ENCODE measurements around the gene GGTA1.
"Not testable (repeated sequence)": the region's sequence is repeated elsewhere in the genome, so short reads cannot be mapped to it uniquely, and the experiment has no call there.

The GGTA1 gene

DNA sequence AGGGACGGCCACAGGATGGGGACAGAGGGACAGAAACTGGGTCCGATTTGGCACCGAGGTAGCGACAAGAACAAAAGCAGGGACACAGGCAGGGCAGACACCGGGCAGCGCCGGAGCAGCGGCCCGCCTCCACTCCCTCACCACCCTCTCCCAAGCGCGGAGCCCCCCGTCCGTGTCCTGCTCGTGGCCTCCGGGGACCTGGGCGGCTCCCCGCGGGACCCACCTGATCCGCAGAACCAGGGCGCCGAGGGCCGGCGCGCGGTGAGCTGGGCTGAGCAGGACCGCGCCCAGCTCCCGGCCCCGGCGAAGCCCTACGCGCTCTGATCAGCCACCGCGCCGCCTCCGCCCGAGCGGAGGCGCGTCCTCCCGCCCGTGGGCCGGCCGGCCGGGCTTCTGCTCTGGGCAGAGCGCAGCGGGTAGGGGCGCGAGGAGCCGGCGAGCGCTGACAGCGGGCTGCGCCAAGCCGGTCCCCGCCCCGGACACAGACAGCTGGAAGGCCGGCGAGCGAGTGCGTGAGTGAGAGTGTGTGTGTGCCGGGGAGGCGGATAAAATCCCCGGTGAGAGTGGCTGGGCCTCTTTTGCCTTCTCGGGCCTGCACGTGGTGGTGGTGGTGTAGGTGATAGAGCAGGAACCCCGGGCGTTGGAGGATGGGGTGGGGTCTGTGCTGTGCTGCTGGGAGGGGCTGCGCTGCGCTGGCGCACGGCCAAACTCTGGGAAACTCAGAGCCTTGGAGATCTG is at the start of gene GGTA1:
Gene GGTA1, minus strand, starts transcription at position 418 of the 738 bp plus-strand sequence. CDS start 31,922 bp downstream, outside the sequence.
- no peak for DNase-seq

DNA sequence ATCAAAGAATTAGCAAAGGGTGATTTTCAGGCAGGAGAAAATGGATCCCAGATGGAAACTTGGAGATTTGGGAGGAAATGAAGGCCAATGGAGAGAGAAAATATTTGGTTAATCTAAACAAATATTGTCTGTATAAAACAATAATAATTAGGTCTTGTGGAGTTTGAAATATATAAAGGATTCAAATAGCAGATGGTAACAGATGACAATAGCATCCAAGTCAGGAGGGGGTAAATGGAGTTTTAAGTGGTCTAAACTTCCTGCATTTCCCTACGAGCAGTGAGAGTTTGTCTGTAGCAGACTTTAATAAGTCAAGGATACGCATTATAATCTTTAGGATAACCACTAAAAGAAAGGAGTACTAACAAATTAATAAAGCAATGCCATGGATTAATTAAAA is 49.0 kb upstream of the GGTA1 start:
- DNase-seq, result no peak

DNA sequence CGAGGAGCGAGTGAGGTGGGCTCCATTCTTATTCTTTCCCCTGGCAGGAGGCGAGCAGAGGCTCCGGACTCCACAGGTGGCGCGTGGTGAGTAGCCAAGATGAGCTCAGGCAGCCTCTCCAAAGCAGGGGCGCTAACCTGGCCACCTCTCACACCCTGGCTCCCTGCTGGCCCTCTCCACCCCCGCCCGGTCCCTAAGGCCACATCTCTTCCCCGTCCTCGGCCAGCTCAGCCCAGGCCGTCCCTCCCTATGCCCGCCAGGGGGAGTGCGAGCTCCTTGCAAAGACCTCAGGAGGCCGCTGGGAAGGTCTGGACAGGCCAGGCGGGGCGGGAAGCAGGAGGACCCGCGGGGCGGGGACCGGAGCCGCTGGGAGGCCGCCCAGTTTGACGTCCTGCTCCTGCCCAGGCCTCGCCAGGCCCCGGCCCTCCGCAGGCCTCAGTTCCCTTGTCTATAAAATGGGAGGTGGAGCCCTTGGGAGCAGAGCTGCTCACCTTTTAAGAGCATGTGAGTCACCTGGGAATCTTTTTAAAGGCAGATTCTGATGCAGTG is 46.3 kb upstream of the GGTA1 start:
- DNase-seq, result peak; percentile 83

DNA sequence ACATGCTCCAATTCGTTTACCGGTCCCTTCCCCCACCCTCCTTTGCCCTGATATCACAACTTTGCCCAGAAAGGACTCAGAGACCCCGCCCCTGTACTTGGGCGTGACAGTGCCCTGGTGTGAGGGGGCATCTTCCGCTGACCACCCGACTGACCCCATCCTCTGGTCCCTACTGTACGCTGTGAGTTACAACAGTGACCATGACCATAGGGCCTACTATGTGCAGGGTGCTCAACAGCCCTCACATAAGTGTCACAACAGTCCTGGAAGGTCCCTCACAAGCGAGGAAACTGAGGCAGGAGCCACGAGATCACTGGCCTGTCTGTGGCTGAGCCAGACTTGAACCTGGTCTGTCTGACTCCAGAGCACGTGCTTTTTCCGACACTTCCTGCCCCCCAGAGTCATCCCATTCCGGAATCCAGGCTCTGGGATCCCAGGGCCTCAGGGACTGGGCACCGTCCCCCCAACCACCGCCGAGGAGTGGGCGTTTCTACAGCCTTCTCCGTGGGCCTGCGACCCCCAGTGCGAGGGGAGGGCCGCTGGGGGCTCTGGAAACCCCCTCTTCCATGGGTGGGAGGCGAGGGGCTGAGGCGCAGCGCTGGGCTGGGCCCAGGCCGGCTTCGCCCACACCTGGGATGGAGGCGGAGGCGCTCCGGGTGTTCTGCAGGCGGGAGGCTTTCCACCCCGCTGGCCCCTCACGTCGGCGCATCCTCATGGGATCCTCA is 45.7 kb upstream of the GGTA1 start:
- DNase-seq, result no peak

DNA sequence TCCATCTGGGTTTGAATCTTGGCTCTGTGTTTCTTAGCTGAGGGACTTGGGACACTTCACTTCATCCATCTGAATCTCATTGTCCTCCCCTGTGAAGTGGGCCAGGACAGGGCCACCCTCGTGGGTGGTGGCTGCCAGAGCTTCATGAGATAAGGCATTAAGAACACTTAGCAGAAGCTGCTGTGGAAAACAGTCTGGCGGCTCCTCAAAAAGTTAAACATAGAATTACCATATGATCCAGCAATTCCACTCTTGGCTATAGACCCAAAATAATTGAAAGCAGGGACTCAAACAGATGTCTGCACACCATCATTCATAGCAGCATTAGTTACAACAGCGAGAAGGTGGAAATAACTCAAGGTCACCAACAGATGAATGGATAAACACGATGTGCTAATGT is 42.4 kb upstream of the GGTA1 start:
- no peak for DNase-seq

DNA sequence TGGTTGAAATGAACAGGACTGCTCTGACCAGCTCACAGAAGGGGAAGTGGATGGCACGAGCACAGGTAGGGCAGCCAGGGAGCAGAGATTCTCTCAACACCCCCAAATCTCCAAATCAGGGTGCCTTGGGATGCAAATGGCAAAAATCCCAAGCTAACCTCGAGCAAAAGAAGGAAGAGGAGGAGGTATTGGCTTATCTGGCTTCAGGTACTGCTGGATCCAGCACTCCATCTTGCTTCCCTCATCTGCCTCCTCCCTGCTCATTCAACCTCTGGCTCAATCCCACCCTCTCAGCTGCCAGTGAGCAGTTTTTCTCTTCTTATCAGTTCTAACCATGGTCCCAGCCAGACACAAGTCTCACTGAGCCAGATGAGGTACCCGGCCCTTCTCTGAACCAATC is 41.6 kb upstream of the GGTA1 start:
- no peak for DNase-seq

DNA sequence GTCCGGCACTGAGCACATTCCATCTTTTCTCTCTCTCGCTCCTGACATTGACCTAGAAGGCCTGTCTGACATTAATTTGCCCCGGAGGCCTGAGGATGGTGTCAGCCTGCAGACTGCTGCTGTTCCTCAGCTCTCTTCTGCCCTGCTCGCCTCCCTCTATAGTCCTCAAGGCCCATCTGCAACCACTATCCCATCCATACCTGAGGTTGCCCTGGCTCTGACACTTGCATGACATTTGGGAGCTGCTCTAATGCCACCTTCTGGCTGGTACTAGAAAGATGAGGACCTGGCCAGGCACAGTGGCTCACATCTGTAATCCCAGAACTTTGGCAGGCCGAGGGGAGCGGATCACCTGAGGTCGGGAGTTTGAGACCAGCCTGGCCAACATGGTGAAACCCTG is 38.6 kb upstream of the GGTA1 start:
- DNase-seq, result no peak

DNA sequence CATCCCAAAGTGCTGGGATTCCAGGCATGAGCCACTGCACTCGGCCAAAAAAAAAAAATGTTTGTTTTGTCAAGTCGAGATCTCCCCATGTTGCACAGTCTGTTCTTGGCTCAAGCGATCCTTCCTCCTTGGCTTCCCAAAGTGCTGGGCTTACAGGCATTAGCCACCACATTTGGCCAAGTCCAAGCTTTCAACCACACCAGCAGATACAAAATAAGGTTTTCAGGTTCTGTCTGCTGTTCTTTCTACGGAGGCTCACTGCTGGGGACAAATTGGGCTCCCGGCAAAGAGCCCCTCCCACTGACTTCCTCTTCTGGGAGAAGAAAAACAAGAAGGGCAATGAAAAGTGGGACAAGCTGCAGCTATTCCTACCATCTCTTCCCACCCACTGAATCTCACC is 37.6 kb upstream of the GGTA1 start:
- no peak for DNase-seq

DNA sequence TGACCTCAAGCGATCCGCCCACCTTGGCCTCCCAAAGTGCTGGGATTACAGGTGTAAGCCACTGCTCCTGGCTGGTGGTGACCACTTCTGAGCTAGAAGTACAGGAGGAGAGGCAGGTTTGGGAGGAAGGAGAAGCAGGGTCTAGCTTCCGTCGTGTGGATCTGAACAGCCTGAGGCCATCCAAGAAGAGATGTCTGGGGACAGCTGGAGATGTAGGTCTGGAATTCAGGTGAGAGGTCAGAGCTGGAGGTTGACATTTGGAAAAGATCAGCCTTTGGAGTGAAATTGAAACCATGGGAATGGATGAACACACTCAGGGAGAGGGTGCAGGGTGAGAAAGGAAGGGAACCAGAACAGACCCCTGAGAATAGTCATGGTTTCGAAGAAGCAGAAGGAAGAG is 33.2 kb upstream of the GGTA1 start:
- DNase-seq, result no peak

DNA sequence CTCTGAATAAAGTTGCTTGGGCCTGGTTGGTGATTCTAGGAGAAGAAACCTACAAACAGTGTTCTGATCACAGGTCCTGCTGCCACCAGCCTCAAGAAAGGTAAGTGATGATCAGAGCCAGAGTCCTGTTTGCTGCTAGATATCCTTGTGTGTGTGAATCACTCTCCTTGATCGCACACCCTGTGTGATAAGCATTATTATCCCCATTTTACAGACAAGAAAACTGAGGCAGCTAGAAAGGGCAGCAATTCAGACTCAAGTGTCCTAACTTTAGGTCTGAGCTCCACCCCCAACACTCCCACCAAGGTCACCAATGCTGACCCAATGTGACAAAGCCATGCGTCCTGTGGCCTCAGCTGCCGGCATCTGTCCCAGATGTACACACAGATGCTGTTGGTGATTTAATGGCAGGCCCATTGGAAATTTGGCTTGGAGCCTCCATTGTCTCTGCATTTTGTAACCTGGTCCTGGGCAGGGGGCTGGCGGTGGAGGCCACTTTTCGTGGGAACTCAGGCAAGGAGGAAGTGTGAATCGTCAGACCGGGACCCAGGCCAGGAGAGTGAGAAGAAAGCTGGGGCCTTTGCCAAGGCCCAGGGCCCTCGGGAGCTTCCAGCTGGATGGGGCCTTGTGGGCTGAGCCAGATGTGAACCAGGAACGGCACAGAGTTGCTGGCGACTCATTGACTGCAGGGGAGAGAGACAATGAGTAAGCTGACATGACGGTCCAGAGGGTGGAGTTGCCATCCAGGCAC is 29.8 kb upstream of the GGTA1 start:
- DNase-seq, result no peak

DNA sequence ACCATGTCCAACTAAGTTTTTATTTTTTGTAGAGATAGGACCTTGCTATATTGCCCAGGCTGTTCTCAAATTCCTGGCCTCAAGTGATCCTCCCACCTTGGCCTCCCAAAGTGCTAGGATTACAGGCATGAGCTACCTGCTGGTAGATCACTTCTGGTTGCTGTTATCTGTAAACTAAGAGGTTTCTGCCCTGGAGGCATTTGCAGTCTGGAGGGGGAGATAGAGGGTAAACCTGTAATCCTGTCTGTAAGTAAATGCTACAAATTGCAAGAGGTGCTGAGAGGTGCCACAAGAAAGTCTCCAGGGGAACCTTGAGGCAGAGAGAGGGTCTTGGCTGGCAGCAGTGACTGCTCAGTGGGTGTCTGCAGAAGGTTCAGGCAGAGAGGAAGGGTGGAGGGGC is 29.0 kb upstream of the GGTA1 start:
- no peak for DNase-seq

DNA sequence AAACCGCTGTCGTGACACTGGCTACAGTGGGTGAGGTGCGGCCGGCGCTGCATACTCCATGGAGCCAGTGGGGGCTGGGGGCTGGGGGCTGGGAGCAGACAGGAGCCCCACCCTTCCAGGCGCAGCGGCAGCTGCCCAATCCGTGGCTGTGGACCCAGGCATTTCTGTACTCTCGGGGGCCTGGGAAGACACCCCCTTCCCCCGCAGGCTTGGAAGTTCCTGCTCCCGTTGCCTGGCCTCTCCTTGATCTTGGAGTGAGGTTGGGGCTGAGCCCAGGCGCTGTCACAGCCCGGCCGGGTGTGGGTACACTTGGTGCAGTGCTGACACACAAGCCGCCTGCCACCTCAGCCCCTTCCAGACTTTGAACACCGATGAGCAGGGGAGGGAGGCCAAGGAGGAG is 27.7 kb upstream of the GGTA1 start:
- DNase-seq, result no peak

DNA sequence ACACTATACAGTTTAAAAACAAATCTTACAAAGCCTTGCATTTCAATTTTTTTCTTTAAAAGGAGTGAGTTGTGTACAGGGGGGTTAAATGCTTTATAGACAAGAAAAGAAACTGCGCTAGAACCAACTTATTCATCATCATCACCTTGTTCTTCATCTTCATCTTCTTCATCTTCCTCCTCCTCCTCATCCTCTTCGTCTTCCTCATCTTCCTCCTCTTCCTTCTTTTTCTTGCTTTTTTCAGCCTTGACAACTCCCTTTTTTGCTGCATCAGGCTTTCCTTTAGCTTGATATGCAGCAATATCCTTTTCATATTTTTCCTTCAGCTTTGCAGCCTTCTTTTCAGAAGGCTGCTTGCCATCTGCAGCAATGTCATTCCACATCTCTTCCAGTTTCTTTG is 20.0 kb upstream of the GGTA1 start:
- not testable (repeated sequence) for DNase-seq

DNA sequence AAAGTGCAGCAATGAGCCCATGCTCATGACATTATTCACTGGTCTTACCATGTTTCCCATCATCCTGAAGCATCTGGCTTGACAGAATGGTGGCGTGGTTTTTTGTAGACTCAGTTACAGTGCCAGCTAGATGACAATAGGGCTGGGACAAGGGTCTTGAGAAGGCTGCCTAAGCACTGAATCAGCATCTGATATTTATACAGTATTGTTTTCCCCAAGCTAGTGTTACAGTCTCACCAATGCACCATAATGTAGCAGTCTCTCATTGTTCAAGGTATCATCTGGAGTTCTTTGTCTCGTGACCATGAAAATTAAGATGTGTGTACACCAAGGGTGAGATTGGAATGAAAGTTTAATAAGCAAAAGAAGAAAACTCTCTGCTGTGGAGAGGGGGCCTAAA is 19.0 kb upstream of the GGTA1 start:
- no peak for DNase-seq

DNA sequence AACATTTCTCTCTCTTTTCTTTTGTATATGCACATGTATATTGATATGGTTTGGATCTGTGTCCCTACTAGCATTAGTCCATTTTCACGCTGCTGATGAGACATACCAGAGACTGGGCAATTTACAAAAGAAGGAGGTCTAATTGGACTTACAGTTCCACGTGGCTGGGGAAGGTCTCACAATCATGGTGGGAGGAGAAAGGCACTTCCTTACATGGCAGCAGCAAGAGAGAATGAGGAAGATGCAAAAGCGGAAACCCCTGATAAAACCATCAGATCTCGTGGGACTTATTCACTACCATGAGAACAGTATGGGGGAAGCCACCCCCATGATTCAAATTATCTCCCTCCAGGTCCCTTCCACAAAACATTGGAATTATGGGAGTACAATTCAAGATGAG is 13.5 kb upstream of the GGTA1 start:
- DNase-seq, result not testable (repeated sequence)

DNA sequence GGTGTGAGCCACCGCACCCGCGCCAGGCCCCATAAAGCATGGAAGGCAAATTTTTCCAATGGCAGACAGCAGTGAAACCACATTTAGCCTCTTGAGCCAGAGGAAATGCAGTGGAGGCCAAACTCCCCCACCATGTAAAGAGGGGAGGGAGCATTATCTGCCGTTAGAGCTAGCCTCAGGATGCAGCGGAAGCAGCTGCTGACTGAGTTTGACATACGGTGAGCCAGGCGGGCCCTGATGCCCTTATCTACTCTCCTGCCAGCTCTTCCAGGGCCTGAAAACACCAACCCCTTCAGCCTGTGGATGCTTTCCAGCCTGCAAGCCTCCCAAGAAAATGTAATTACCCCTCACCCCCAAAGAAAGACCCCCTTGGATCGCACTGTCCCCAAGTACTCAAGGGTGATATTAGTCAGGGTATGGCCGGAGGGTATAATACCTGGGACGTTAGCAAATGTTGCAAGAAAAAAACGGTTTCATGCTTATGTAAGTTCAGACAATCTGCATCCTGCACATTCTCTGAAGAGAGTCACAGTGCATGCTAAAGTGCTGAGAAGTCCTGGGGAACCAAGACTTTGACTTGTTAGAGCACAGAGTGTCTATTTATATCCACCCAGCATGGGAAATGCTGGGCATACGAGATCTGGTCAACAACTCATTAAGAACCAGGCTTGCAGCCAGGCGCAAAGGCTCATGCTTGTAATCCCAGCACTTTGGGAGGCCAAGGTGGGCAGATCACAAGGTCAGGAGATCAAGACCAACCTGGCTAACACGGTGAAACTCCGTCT is 11.3 kb upstream of the GGTA1 start:
- no peak for DNase-seq

DNA sequence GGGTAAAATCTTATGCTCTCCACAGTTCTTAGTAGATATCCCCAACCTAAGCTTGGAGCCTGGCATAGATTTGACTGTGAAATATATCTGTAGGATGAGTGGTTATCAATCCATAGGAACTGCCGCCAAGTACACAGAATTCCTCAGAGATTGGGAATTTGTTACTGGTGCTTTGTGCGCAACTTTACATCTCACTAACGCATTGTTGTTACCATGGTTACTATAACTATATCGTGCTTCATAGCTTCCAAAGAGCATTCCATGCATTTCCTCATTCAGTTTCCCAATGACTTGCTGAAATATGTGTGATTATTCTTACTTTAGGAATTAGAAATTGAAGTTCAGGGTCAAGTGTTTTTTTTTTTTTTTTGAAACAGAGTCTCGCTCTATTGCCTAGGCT is 9.5 kb upstream of the GGTA1 start:
- no peak for DNase-seq

DNA sequence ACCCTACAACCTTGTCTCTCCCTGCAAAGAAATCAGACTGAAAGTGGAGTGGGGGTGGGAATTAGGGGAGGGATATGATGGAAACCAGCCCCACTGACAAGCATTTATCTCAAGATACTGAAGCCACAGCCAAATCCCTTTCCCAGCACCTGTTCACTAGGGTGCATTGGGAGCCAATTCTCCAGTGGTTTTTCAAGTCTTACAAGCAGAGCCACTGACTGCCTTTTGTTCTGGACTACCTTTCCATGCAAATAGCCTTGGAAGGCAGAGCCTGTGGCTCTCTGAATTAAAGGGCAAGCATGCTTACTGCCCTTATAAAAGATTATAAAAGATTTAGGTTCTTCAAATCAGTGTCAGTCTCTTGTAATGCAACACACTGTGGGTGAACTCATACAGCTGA is 8.8 kb upstream of the GGTA1 start:
- DNase-seq, result no peak

DNA sequence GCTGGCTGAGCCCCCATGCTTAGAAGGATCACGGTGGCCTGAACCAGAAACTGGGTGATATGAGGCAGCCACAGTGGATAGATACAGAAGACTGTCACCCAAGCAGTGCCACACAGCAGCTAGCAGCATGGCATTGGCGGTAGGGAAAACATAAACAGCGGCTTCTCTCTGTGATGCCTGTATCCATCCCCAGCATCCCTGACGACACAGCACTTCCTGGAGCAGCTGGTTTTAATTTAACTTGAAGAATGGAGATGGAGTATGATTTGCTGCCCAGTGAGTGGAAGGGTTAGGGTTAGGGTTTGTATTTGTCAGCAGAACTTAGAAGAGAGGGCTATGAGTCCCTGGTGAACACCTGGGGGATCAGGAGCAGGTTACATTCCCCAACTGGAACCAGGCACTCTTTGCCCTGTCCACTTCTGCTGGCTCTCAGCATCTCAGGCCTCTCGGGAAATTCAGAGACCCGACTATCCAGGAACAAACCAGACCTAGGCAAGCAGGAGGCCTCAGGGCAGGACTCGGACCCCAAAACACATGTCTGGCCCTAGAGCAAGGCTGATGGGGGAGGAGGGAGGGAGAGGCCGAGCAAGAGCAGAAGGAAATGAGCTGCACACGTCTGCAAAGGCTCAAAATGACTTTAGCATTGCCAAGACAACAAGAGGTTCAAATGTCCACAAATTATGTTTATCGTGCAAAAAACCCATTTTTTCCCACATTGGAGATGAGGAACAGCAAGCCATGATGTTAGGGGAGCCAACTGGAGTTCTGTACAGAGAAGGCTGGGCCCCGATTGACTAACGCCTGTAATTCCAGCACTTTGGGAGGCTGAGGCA is 6.5 kb upstream of the GGTA1 start:
- DNase-seq, result no peak

DNA sequence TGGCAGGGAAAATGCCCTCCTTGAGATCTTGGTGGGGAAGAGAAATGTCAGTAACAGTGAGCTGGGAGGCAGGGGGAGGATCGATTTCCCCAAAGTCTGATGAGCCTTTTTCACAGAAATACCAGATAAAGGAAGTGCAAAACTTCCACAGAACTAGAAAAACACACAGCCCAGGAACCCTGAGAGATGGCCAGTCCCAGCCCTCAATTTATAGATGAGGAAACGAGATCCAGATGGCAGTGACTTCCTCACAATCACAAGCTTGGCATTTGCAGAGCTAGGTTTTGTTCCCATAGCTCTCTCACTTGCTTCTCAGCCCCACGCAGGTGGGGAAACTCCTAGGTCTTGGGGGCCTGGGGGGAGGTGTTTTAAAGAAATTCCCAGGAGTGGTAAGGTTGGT is 3.8 kb upstream of the GGTA1 start:
- DNase-seq, result no peak

DNA sequence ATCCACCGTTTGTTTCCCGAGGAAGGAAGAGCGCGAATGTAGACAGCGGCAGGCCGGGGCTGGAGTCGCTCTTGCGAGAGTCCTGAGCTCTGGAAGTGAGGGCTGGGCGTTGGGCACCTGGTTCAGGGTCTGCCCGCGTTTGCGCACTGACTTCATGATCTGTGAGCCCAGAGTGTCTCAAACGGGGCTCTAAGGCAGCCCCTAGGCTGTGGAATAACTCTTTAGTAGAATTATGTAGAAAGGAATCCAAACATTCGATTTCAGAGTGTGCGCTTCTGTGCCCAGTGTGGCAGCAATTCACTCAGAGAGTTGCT is 478 bp upstream of the GGTA1 start:
- DNase-seq, result no peak

DNA sequence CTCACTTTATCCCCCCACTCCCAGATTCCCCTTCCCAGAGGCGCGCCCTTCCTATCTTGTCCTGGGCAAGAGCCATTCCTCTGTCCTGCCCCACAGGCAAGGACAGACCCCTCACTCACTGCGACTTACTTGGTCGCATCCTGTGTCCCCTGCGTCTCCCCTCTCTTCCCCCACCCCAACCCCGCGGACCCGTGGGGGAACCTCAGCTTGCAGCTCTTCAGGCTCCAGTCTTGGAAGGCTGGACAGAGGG is 542 bp downstream of the GGTA1 start:
- DNase-seq, result no peak
